Tibial nerve (tissue), 4 donors: ENCODE results near the gene CCR8. TPM values are rescaled to one million over a fixed set of nuclear protein-coding genes. Genes with fewer than 3 reads are reported as not detected.

Experiments used
- DNase-seq, 2 donors: peaks; one replicate each; pipeline ENCODE4 v3.0.0-alpha.2; 2019; ENCODE audit warnings: low spot score in 2 of 2
- H3K27ac ChIP-seq, 4 donors: fragments of 200-600 bp; sonication (generic) in 3 of 4; one replicate each; pipeline ENCODE4 v1.5.1; 2017 to 2019; ENCODE audit warnings: mild to moderate bottlenecking in 1 of 4
- H3K27me3 ChIP-seq, 2 donors: fragments of 200-600 bp; sonication (generic) in 1 of 2; one replicate each; pipeline versions ENCODE4 v1.5.1 to v1.6.0; 2017 to 2019
- H3K36me3 ChIP-seq, 3 donors: fragments of 200-600 bp; sonication (generic); one replicate each; pipeline ENCODE4 v1.5.1; 2018 to 2019
- H3K4me1 ChIP-seq, 4 donors: fragments of 200-600 bp; sonication (generic) in 3 of 4; one replicate each; pipeline ENCODE4 v1.5.1; 2017 to 2019
- H3K4me3 ChIP-seq, 4 donors: fragments of 200-600 bp; sonication (generic) in 3 of 4; one replicate each; pipeline ENCODE4 v1.5.1; 2017 to 2019; ENCODE audit warnings: mild to moderate bottlenecking in 1 of 4, moderate library complexity in 1 of 4
- H3K9me3 ChIP-seq, 4 donors: fragments of 200-600 bp; sonication (generic) in 3 of 4; one replicate each; pipeline ENCODE4 v1.5.1; 2017 to 2019
- CTCF ChIP-seq, 5 experiments: fragments of 200-600 bp in 3 of 5; fragments of 450-650 bp in 2 of 5; sonication (generic) in 3 of 5; IDR thresholded peaks; one replicate each; pipeline ENCODE4 v1.5.1; 2016 to 2019; ENCODE audit warnings: antibody characterized with exemption in 5 of 5, mild to moderate bottlenecking in 3 of 5, moderate library complexity in 2 of 5
- EP300 ChIP-seq, 2 donors: sonication (generic); formaldehyde crosslinking; IDR thresholded peaks; one replicate each; pipeline ENCODE4 v1.6.1; 2017; ENCODE audit warnings: antibody characterized with exemption in 2 of 2, mild to moderate bottlenecking in 1 of 2
- POLR2A ChIP-seq, 2 donors: fragments of 450-650 bp; IDR thresholded peaks; one replicate each; pipeline ENCODE4 v1.6.1; 2017; ENCODE audit warnings: antibody characterized with exemption in 2 of 2, mild to moderate bottlenecking in 2 of 2, moderate library complexity in 2 of 2
- WGBS, 2 donors: methylation state at CpG; one replicate each; pipeline ENCODE4 v1.1.5; 2018; 5-methylcytosine and 5-hydroxymethylcytosine counted together
- total RNA-seq, 4 donors: library from RNA; depleted of rRNA; stranded (reverse); fragments of >200 nt; gene quantifications; one replicate each; pipeline ENCODE4 v1.1.0, GENCODE V29; 2016

CCR8 gene
- total RNA-seq, 4 donors from 2014 or later = not detected

GRCh38 chr3:39322936-39323335 is 6.6 kb upstream of the CCR8 start:
- H3K4me3 ChIP-seq = no peak overlapping the region
- DNase-seq = no peak
- H3K4me1 ChIP-seq = no peaks in the 10 kb centered on the region
- H3K9me3 ChIP-seq = peaks cover 0 to 7% (median 0%) of the 10 kb centered on the region in 4 donors
- H3K27ac ChIP-seq = no peak overlapping the region
- H3K27me3 ChIP-seq = no peaks in the 10 kb centered on the region
- H3K36me3 ChIP-seq = no peaks in the 10 kb centered on the region
- TF ChIP-seq POLR2A (IDR thresholded peaks at IDR 0.05) (no peak), CTCF (IDR thresholded peaks at IDR 0.05) (no peak), EP300 (IDR thresholded peaks at IDR 0.05) (no peak)

GRCh38 chr3:39323494-39323893 is 6.0 kb upstream of the CCR8 start:
- Histone ChIP-seq H3K27ac (no peak overlapping the region), H3K9me3 (peaks cover 0 to 7% (median 0%) of the 10 kb centered on the region in 4 donors), H3K27me3 (no peaks in the 10 kb centered on the region), H3K4me3 (no peak overlapping the region), H3K4me1 (no peaks in the 10 kb centered on the region), H3K36me3 (no peaks in the 10 kb centered on the region)
- DNase-seq = no peak
- WGBS, 2 donors = 77 to 83% methylated on average over 2 of the region's 2 CpGs
- no peak for TF ChIP-seq POLR2A (IDR thresholded peaks at IDR 0.05)
- TF ChIP-seq EP300 (IDR thresholded peaks at IDR 0.05) = no peak
- TF ChIP-seq CTCF (IDR thresholded peaks at IDR 0.05) = no peak

DNA sequence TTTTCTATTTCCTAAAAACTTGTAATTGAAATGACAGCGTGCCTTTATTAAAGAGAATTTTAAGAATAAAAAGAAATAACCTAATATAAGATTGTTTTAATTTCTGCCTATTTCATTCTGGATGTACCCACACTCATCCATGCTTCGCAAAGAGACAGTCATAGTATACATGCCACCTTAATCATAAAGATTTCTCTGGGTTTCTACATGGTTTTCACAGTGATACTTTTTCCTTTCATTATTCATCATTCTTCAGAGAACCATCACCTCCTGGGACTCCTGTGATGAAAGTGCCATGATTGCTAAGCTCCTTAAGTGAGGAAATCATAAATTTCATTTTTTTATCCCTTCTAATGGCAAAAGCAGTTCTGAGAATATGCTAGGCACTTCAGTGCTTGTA is 4.3 kb upstream of the CCR8 start:
- WGBS, 2 donors = 72 to 89% methylated on average over 2 of the region's 2 CpGs
- no peak for DNase-seq
- Histone ChIP-seq H3K27ac (no peak overlapping the region), H3K4me1 (no peaks in the 10 kb centered on the region), H3K4me3 (no peak overlapping the region), H3K27me3 (no peaks in the 10 kb centered on the region), H3K36me3 (no peaks in the 10 kb centered on the region), H3K9me3 (peaks cover 0 to 6% (median 0%) of the 10 kb centered on the region in 4 donors)
- TF ChIP-seq POLR2A (IDR thresholded peaks at IDR 0.05) = no peak
- TF ChIP-seq EP300 (IDR thresholded peaks at IDR 0.05) = no peak
- TF ChIP-seq CTCF (IDR thresholded peaks at IDR 0.05) = no peak

DNA sequence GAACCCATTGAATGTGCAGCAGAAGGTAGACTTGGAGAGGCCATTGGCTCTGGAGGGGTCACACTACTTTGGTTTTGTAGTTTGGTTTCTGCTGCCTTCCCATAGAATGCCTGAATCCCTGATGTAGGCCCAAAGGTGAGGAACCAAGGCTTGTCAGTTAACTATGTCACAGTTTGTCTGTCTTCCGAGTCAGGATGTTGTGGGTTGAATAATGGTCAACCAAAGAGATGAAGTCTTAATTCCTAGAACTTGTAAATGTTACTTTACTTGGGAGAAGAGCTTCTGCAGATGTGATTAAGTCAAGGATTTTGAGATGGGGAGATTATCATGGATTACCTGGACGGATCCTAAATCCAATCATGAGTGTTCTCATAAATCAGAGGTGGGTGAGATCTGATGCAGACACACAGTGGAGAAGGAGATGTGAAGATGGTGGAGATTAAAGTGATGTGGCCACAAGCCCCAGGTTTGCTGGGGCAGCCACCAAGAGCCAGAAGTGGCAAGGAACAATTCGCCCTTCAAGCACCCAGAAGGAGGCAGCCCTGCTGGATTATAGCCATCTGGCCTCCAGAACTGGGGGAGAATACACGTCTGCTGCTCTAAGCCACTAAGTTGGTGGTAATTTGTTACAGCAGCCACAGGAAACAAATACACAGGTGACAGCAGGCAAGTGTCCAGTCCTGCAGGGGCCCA is 2.3 kb upstream of the CCR8 start:
- H3K4me3 ChIP-seq = no peak overlapping the region
- H3K36me3 ChIP-seq = no peaks in the 10 kb centered on the region
- 79 to 83% methylated on average over 4 of the region's 4 CpGs for WGBS, 2 donors
- no peaks in the 10 kb centered on the region for H3K4me1 ChIP-seq
- no peaks in the 10 kb centered on the region for H3K9me3 ChIP-seq
- H3K27me3 ChIP-seq = no peaks in the 10 kb centered on the region
- no peak for TF ChIP-seq POLR2A (IDR thresholded peaks at IDR 0.05)
- TF ChIP-seq EP300 (IDR thresholded peaks at IDR 0.05) = no peak
- TF ChIP-seq CTCF (IDR thresholded peaks at IDR 0.05) = no peak
- no peak for DNase-seq
- H3K27ac ChIP-seq = no peak overlapping the region

GRCh38 chr3:39327746-39328349 is 1.7 kb upstream of the CCR8 start:
- H3K36me3 ChIP-seq = no peaks in the 10 kb centered on the region
- no peak overlapping the region for H3K4me3 ChIP-seq
- no peaks in the 10 kb centered on the region for H3K27me3 ChIP-seq
- DNase-seq = no peak
- no peaks in the 10 kb centered on the region for H3K9me3 ChIP-seq
- TF ChIP-seq POLR2A (IDR thresholded peaks at IDR 0.05) = no peak
- no peak for TF ChIP-seq EP300 (IDR thresholded peaks at IDR 0.05)
- no peak for TF ChIP-seq CTCF (IDR thresholded peaks at IDR 0.05)
- H3K27ac ChIP-seq = no peak overlapping the region
- 89 to 94% methylated on average over 4 of the region's 4 CpGs for WGBS, 2 donors
- no peaks in the 10 kb centered on the region for H3K4me1 ChIP-seq
